ENCODE data around the gene ADGRV1.
"Not testable (repeated sequence)": the region's sequence is repeated elsewhere in the genome, so short reads cannot be mapped to it uniquely, and the experiment has no call there.

Gene ADGRV1

DNA sequence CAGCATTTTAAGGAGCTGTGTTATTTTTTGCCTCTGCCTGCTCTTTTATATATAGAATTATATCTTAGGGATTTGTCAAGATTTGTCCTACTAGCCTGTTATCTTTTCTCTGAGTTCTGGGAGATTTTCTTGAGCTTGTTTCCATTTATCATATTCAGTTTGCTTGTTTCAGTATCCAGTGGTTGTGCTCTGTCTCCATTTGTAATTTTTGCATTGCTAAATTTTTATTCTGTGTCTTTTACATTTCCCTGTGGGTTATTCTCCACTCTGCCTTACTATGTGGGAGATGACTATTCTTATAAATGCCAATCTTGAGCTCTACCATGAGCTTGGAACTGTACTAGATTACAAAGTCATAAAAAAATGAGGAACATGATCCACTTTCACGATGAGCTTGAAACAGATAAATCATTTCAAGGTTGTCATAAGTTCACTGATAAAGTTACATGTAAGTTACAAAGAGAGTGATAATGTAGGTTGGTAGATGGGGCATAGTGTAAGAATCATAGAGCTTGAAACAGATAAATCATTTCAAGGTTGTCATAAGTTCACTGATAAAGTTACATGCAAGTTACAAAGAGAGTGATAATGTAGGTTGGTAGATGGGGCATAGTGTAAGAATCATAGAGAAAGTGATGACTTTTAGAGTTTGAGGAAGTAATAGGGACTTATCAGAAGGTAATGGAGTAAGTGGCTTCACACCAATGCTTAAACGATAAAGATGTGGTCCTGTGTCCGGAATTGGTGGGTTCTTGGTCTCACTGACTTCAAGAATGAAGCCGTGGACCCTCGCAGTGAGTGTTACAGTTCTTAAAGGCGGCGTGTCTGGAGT is 287.3 kb downstream of the ADGRV1 start:
- H3K79me2 ChIP-seq (ENCODE audit: control insufficient read depth, low read length): no peaks in the 10 kb centered on the region
- H3F3A ChIP-seq (ENCODE audit: control insufficient read depth, insufficient read depth): no peaks in the 10 kb centered on the region
- H3K4me1 ChIP-seq (ENCODE audit: control insufficient read depth, low read length): no peaks in the 10 kb centered on the region
- no peak overlapping the region for H3K4me3 ChIP-seq (ENCODE audit: low read length)
- H3K27ac ChIP-seq (ENCODE audit: low read depth, low read length): no peak overlapping the region
- no peaks in the 10 kb centered on the region for H3K27me3 ChIP-seq (ENCODE audit: control insufficient read depth, low read length)
- H3K9me2 ChIP-seq (replicated peaks; ENCODE audit: control insufficient read depth, low read length): no peaks in the 10 kb centered on the region
- H4K20me1 ChIP-seq (ENCODE audit: control insufficient read depth, insufficient read depth, low read depth, low read length): no peaks in the 10 kb centered on the region
- H3K9me3 ChIP-seq (ENCODE audit: control insufficient read depth, insufficient read depth, low read length): no peaks in the 10 kb centered on the region
- no peak for TF ChIP-seq EZH2phosphoT487 (IDR thresholded peaks at IDR 0.05; ENCODE audit: borderline replicate concordance, low read length)
- no peak overlapping the region for H3K4me2 ChIP-seq (ENCODE audit: low read length)
- no peaks in the 10 kb centered on the region for H3K36me3 ChIP-seq (ENCODE audit: control insufficient read depth, low read length)

GRCh38 chr5:90847606-90848005 is 289.0 kb downstream of the ADGRV1 start:
- H3K27ac ChIP-seq (ENCODE audit: low read depth, low read length); H3K9me2 ChIP-seq (replicated peaks; ENCODE audit: control insufficient read depth, low read length); H3K4me1 ChIP-seq (ENCODE audit: control insufficient read depth, low read length); H3K36me3 ChIP-seq (ENCODE audit: control insufficient read depth, low read length); H3F3A ChIP-seq (ENCODE audit: control insufficient read depth, insufficient read depth); H4K20me1 ChIP-seq (ENCODE audit: control insufficient read depth, insufficient read depth, low read depth, low read length); H3K4me2 ChIP-seq (ENCODE audit: low read length); H3K9me3 ChIP-seq (ENCODE audit: control insufficient read depth, insufficient read depth, low read length); H3K79me2 ChIP-seq (ENCODE audit: control insufficient read depth, low read length); H3K4me3 ChIP-seq (ENCODE audit: low read length); H3K27me3 ChIP-seq (ENCODE audit: control insufficient read depth, low read length): not testable (repeated sequence)

GRCh38 chr5:90849939-90850338 is 291.3 kb downstream of the ADGRV1 start:
- Histone ChIP-seq H3K36me3 (ENCODE audit: control insufficient read depth, low read length) (no peaks in the 10 kb centered on the region), H3K9me2 (replicated peaks; ENCODE audit: control insufficient read depth, low read length) (no peaks in the 10 kb centered on the region), H3K27me3 (ENCODE audit: control insufficient read depth, low read length) (peaks cover 2% of the 10 kb centered on the region; the same call in 1 of the 2 replicates), H3K4me1 (ENCODE audit: control insufficient read depth, low read length) (no peaks in the 10 kb centered on the region), H3K4me3 (ENCODE audit: low read length) (no peak overlapping the region), H3K9me3 (ENCODE audit: control insufficient read depth, insufficient read depth, low read length) (no peaks in the 10 kb centered on the region), H3K27ac (ENCODE audit: low read depth, low read length) (no peak overlapping the region), H3K79me2 (ENCODE audit: control insufficient read depth, low read length) (no peaks in the 10 kb centered on the region), H3K4me2 (ENCODE audit: low read length) (no peak overlapping the region), H4K20me1 (ENCODE audit: control insufficient read depth, insufficient read depth, low read depth, low read length) (no peaks in the 10 kb centered on the region), H3F3A (ENCODE audit: control insufficient read depth, insufficient read depth) (no peaks in the 10 kb centered on the region)
- no peak for TF ChIP-seq CTCF (IDR thresholded peaks at IDR 0.05; ENCODE audit: low read depth, low read length, poor library complexity, severe bottlenecking)
- no peak for TF ChIP-seq EZH2phosphoT487 (IDR thresholded peaks at IDR 0.05; ENCODE audit: borderline replicate concordance, low read length)

GRCh38 chr5:90852531-90852930 is 293.9 kb downstream of the ADGRV1 start:
- Histone ChIP-seq H3K9me2 (replicated peaks; ENCODE audit: control insufficient read depth, low read length) (no peaks in the 10 kb centered on the region), H3K27ac (ENCODE audit: low read depth, low read length) (no peak overlapping the region), H3K79me2 (ENCODE audit: control insufficient read depth, low read length) (no peaks in the 10 kb centered on the region), H3F3A (ENCODE audit: control insufficient read depth, insufficient read depth) (no peaks in the 10 kb centered on the region), H3K27me3 (ENCODE audit: control insufficient read depth, low read length) (peaks cover 2% of the 10 kb centered on the region; the same call in 1 of the 2 replicates), H3K36me3 (ENCODE audit: control insufficient read depth, low read length) (no peaks in the 10 kb centered on the region), H3K9me3 (ENCODE audit: control insufficient read depth, insufficient read depth, low read length) (no peaks in the 10 kb centered on the region), H3K4me3 (ENCODE audit: low read length) (no peak overlapping the region), H3K4me2 (ENCODE audit: low read length) (no peak overlapping the region), H3K4me1 (ENCODE audit: control insufficient read depth, low read length) (no peaks in the 10 kb centered on the region), H4K20me1 (ENCODE audit: control insufficient read depth, insufficient read depth, low read depth, low read length) (no peaks in the 10 kb centered on the region)
- no peak for TF ChIP-seq EZH2phosphoT487 (IDR thresholded peaks at IDR 0.05; ENCODE audit: borderline replicate concordance, low read length)
- TF ChIP-seq CTCF (IDR thresholded peaks at IDR 0.05; ENCODE audit: low read depth, low read length, poor library complexity, severe bottlenecking): no peak

Data from DOHH2 (cell line).